Measurements from ENCODE around the gene NEURL2. TPM values are rescaled to one million over a fixed set of nuclear protein-coding genes. Genes with fewer than 3 reads are reported as not detected.
A peak's percentile ranks its signal among the peaks of the same experiment; 100 is the strongest.

The NEURL2 gene
- total and polyA plus RNA-seq, 4 donors: 3.7 to 14.5 (median 5.2) TPM

DNA sequence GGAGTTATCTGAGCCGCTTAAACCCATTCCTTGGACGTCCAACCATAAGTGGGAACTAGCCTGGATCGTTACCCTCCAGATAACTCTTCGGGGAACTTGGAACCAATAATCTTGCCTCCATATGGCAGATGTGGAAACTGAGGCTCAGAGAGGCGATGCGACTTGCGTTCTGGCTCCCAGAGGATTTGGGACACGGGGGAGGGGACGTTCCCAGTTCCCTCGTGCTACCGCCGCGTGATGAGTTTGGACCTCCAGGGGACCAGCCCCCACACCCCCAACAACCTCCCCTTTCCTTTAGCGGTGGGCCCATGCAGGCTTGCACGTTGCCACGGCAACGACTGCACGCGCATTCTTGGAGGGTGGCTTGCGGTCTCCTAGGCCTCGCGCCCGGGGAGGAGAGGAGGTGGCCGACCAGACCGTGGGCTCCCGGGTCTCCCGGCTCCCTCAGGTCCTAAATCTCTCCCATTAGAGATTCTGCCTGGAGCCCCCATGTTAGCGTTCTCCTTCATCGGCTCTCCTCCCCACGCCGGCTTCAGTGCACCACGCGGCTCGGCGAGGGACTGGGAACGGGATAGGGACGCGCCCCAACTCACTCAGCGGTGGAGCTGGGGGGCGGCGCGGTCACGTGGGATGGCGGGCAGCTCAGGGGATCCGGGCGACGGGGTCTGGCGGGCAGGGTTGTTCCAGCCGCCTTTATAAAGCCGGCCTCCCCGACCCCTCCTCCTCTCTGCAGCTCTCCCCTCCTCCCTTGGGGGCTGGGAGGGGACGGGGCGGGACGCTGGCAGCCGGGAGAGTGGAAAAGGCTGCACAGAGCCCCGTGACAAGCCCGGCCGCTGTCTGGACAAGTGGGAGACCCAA is 20.7 kb upstream of the NEURL2 start, which contains the start of gene PLTP:
TSS of gene PLTP (minus strand) at position 670 of the 858 bp plus-strand sequence. CDS start 703 bp downstream, outside the sequence.
- Histone ChIP-seq H3K4me3 (ENCODE audit: low read depth in 1 of 3, low read length in 3 of 3) (peak within 1 kb of the TSS in 2 of 3 donors; percentile 9 to 38), H3K9ac (ENCODE audit: low read depth in 1 of 2, low read length in 2 of 2) (no peak within 1 kb of the TSS), H3K9me3 (ENCODE audit: control insufficient read depth in 4 of 4, low read length in 3 of 4) (no peaks in the 10 kb centered on the region), H3K4me1 (ENCODE audit: control insufficient read depth in 4 of 4, insufficient read depth in 4 of 4, low read length in 3 of 4) (peaks cover 0 to 3% (median 1%) of the 10 kb centered on the region in 4 donors), H3K36me3 (ENCODE audit: control insufficient read depth in 4 of 4, insufficient read depth in 3 of 4, low read depth in 1 of 4, low read length in 3 of 4) (no peaks in the 10 kb centered on the region), H3K27me3 (ENCODE audit: control insufficient read depth in 4 of 4, insufficient read depth in 4 of 4, low read length in 3 of 4) (no peaks in the 10 kb centered on the region), H3K27ac (ENCODE audit: low read depth in 1 of 2, low read length in 2 of 2) (peak within 1 kb of the TSS; percentile 72 to 80)
- TF ChIP-seq, protein P1, sequence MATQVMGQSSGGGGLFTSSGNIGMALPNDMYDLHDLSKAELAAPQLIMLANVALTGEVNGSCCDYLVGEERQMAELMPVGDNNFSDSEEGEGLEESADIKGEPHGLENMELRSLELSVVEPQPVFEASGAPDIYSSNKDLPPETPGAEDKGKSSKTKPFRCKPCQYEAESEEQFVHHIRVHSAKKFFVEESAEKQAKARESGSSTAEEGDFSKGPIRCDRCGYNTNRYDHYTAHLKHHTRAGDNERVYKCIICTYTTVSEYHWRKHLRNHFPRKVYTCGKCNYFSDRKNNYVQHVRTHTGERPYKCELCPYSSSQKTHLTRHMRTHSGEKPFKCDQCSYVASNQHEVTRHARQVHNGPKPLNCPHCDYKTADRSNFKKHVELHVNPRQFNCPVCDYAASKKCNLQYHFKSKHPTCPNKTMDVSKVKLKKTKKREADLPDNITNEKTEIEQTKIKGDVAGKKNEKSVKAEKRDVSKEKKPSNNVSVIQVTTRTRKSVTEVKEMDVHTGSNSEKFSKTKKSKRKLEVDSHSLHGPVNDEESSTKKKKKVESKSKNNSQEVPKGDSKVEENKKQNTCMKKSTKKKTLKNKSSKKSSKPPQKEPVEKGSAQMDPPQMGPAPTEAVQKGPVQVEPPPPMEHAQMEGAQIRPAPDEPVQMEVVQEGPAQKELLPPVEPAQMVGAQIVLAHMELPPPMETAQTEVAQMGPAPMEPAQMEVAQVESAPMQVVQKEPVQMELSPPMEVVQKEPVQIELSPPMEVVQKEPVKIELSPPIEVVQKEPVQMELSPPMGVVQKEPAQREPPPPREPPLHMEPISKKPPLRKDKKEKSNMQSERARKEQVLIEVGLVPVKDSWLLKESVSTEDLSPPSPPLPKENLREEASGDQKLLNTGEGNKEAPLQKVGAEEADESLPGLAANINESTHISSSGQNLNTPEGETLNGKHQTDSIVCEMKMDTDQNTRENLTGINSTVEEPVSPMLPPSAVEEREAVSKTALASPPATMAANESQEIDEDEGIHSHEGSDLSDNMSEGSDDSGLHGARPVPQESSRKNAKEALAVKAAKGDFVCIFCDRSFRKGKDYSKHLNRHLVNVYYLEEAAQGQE (IDR thresholded peaks at IDR 0.05): no peak
- TF ChIP-seq, protein P2, sequence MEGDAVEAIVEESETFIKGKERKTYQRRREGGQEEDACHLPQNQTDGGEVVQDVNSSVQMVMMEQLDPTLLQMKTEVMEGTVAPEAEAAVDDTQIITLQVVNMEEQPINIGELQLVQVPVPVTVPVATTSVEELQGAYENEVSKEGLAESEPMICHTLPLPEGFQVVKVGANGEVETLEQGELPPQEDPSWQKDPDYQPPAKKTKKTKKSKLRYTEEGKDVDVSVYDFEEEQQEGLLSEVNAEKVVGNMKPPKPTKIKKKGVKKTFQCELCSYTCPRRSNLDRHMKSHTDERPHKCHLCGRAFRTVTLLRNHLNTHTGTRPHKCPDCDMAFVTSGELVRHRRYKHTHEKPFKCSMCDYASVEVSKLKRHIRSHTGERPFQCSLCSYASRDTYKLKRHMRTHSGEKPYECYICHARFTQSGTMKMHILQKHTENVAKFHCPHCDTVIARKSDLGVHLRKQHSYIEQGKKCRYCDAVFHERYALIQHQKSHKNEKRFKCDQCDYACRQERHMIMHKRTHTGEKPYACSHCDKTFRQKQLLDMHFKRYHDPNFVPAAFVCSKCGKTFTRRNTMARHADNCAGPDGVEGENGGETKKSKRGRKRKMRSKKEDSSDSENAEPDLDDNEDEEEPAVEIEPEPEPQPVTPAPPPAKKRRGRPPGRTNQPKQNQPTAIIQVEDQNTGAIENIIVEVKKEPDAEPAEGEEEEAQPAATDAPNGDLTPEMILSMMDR (IDR thresholded peaks at IDR 0.05; ENCODE audit: low read depth, low read length, missing input control): no peak
- TF ChIP-seq SP1 (IDR thresholded peaks at IDR 0.05) (no peak), NR2F2 (IDR thresholded peaks at IDR 0.05) (no peak), FOXA1 (IDR thresholded peaks at IDR 0.05) (no peak), YY1 (IDR thresholded peaks at IDR 0.05) (no peak), EGR1 (IDR thresholded peaks at IDR 0.05; ENCODE audit: low read depth in 2 of 2) (no peak), JUND (IDR thresholded peaks at IDR 0.05) (no peak), HNF4A (conservative IDR thresholded peaks at IDR 0.05) (no peak), GABPA (IDR thresholded peaks at IDR 0.05 in 1 of 2, conservative IDR thresholded peaks at IDR 0.05 in 1 of 2) (no peak), HNF4G (IDR thresholded peaks at IDR 0.05) (no peak), RXRA (IDR thresholded peaks at IDR 0.05) (no peak)
- TF ChIP-seq, protein P3, sequence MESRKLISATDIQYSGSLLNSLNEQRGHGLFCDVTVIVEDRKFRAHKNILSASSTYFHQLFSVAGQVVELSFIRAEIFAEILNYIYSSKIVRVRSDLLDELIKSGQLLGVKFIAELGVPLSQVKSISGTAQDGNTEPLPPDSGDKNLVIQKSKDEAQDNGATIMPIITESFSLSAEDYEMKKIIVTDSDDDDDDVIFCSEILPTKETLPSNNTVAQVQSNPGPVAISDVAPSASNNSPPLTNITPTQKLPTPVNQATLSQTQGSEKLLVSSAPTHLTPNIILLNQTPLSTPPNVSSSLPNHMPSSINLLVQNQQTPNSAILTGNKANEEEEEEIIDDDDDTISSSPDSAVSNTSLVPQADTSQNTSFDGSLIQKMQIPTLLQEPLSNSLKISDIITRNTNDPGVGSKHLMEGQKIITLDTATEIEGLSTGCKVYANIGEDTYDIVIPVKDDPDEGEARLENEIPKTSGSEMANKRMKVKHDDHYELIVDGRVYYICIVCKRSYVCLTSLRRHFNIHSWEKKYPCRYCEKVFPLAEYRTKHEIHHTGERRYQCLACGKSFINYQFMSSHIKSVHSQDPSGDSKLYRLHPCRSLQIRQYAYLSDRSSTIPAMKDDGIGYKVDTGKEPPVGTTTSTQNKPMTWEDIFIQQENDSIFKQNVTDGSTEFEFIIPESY (IDR thresholded peaks at IDR 0.05): no peak
- peak; percentile 57 for DNase-seq (ENCODE audit: low spot score)
- 5% methylated on average over 58 of the region's 58 CpGs for WGBS
